Omental fat pad (tissue), 4 donors: ENCODE measurements around the gene NIPBL. TPM values are rescaled to one million over a fixed set of nuclear protein-coding genes. Genes with fewer than 3 reads are reported as not detected.
"Not testable (repeated sequence)": the region's sequence is repeated elsewhere in the genome, so short reads cannot be mapped to it uniquely, and the experiment has no call there.

ENCODE experiments used
- ATAC-seq: fragments of 150-250 bp; one replicate; pipeline ENCODE4 v1.9.1; 2016; ENCODE audit warnings: mild to moderate bottlenecking, moderate library complexity; ENCODE audit not compliant: low FRiP score
- DNase-seq: peaks from one replicate; pipeline ENCODE4 v3.0.0-alpha.2; 2019; ENCODE audit warnings: low spot score
- total RNA-seq, 4 donors: library from RNA; depleted of rRNA; stranded (reverse); fragments of >200 nt; gene quantifications; one replicate each; pipeline ENCODE4 v1.1.0, GENCODE V29; 2016
- TF ChIP-seq, protein P1 (sequence below), 3 donors: fragments of 450-650 bp; IDR thresholded peaks; one replicate each; pipeline ENCODE4 v1.5.1; 2016 to 2017; ENCODE audit warnings: antibody characterized with exemption in 3 of 3, mild to moderate bottlenecking in 3 of 3, moderate library complexity in 2 of 3

The NIPBL gene
- total RNA-seq, 4 donors from 2014 or later = 47.9 to 64.2 (median 54.3) TPM

- ATAC-seq = no peak
- DNase-seq = no peak
- TF ChIP-seq, protein P1, sequence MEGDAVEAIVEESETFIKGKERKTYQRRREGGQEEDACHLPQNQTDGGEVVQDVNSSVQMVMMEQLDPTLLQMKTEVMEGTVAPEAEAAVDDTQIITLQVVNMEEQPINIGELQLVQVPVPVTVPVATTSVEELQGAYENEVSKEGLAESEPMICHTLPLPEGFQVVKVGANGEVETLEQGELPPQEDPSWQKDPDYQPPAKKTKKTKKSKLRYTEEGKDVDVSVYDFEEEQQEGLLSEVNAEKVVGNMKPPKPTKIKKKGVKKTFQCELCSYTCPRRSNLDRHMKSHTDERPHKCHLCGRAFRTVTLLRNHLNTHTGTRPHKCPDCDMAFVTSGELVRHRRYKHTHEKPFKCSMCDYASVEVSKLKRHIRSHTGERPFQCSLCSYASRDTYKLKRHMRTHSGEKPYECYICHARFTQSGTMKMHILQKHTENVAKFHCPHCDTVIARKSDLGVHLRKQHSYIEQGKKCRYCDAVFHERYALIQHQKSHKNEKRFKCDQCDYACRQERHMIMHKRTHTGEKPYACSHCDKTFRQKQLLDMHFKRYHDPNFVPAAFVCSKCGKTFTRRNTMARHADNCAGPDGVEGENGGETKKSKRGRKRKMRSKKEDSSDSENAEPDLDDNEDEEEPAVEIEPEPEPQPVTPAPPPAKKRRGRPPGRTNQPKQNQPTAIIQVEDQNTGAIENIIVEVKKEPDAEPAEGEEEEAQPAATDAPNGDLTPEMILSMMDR (IDR thresholded peaks at IDR 0.05) = no peak
These were observed 125.7 kb downstream of the NIPBL start for GRCh38 chr5:37002176-37002751.

DNA sequence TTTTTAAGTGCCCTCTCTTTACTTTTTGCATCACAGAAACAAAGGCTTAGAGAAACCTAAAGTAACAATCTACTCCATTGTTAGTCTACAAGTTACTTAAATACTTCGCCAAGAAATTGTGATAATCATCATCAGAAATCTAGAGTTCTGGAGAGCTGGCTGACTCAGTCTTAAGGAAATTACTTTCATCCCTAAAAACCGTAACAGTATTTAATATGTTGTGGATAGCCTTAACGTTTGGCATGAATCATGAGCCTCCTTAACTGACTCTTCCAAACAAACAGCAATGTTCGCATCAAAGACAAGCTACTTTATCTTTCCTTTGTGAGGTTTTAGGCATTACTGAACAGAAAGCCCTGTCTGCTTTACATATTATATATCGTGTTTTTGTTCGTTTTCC lies 128.7 kb downstream of the NIPBL start:
- TF ChIP-seq, protein P1 (IDR thresholded peaks at IDR 0.05) = no peak
- ATAC-seq (no peak), DNase-seq (no peak)

DNA sequence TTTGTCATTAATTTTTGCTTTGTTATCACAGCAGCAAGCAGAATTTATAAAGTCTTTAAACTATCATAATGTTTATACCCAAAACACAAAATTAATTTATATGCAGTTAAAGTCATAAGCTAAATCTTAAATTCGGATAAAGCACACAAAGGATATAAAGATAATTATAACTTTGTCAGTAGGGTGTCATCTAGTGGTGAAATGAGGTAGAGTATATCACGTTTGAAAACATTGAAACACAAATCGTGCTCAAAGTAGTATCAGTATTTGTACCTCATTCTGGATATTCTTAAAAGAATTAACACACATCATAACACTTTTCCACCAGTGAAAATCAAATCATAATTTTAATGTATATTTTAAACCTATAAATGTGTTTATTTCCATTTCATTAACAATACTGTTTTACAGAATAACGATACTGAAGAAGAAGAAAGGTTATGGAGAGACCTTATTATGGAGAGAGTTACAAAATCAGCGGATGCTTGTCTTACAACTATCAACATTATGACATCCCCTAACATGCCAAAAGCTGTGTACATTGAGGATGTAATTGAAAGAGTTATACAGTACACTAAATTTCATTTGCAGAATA lies 129.5 kb downstream of the NIPBL start:
- ATAC-seq = no peak
- TF ChIP-seq, protein P1 (IDR thresholded peaks at IDR 0.05) = no peak
- DNase-seq = no peak

- not testable (repeated sequence) for ATAC-seq, DNase-seq
These were observed 136.6 kb downstream of the NIPBL start for GRCh38 chr5:37013181-37013580.

- ATAC-seq (no peak), DNase-seq (no peak)
- TF ChIP-seq, protein P1 (IDR thresholded peaks at IDR 0.05) = no peak
These were observed 137.8 kb downstream of the NIPBL start for GRCh38 chr5:37014321-37014720.

DNA sequence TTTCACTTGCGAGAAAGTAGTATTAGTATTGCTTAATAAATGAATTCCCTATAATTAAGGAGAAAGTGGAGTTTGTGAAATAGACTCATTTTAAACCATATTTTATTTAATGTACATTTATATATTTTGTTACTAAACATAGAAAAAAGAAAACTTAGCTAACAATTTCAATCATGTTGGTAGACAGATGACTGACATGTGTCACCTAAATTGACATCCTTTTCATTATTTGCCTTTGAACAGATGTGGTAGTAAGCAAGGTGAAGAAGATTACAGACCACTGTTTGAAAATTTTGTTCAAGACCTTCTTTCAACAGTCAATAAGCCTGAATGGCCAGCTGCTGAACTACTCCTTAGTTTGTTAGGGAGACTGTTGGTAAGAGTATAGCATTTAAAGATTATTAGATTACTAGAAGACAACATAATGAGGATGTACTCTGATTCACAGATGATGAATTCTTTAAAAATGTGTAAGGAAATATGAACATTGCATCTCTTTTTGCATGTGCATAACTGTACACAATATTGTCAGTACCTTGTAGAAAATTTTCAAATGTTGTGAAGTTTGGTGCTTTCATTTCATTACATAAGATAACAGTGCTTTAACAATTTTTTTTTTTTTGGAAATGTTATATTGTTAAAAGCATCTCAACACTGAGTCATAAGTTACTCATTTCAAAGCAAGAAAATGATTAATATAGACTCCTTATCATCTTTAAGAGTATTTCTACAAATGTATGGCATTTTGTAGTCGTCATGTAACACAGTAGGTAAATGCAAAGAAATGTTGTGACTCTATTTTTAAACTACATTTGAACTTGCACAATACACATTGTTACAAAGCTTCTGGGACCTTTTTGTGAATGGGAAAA lies 139.5 kb downstream of the NIPBL start:
- TF ChIP-seq, protein P1 (IDR thresholded peaks at IDR 0.05) = no peak
- ATAC-seq = no peak
- no peak for DNase-seq

DNA sequence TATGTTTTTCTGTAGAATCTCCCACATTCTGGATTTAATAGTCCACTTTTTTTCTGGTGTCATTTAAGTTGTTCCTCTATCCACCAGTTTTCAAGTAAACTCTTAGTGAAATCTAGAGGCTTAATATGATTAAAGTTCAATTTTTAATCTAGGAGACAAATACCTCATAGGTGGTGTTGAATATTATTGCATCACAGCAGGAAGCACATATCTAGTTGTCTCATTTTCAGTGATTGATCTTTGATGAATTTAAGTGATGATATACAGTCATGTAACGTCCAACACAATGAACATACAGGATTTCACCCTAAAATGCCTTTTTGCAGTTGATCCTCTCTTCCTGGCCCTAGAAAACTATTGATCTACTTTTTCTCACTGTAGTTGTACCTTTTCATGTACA lies 152.3 kb downstream of the NIPBL start:
- ATAC-seq (no peak), DNase-seq (no peak)
- TF ChIP-seq, protein P1 (IDR thresholded peaks at IDR 0.05) = no peak
